Vagina (tissue), 2 donors: ENCODE results near the gene TAGAP. TPM values are rescaled to one million over a fixed set of nuclear protein-coding genes. Genes with fewer than 3 reads are reported as not detected.
"Not testable (repeated sequence)": the region's sequence is repeated elsewhere in the genome, so short reads cannot be mapped to it uniquely, and the experiment has no call there.

Experiments used
- DNase-seq, 2 donors: peaks; one replicate each; pipeline ENCODE4 v3.0.0-alpha.2; 2017; ENCODE audit errors: extremely low spot score in 2 of 2
- H3K27ac ChIP-seq: fragments of 200-600 bp; sonication (generic); one replicate; pipeline ENCODE4 v1.5.1; 2019
- H3K27me3 ChIP-seq: fragments of 200-600 bp; sonication (generic); one replicate; pipeline ENCODE4 v1.5.1; 2019
- H3K36me3 ChIP-seq, 2 donors: fragments of 200-600 bp; sonication (generic); one replicate each; pipeline ENCODE4 v1.5.1; 2017 to 2019
- H3K4me1 ChIP-seq: fragments of 200-600 bp; sonication (generic); one replicate; pipeline ENCODE4 v1.5.1; 2019
- H3K4me3 ChIP-seq, 2 donors: fragments of 200-600 bp; sonication (generic); 1 replicate in 1 of 2; 2 replicates in 1 of 2; pipeline ENCODE4 v1.5.1; 2016 to 2019
- H3K9me3 ChIP-seq: fragments of 200-600 bp; sonication (generic); one replicate; pipeline ENCODE4 v1.5.1; 2019
- CTCF ChIP-seq, 3 experiments: fragments of 450-650 bp in 2 of 3; fragments of 200-600 bp in 1 of 3; sonication (generic) in 1 of 3; IDR thresholded peaks; one replicate each; pipeline ENCODE4 v1.5.1; 2017 to 2019; ENCODE audit warnings: antibody characterized with exemption in 3 of 3, mild to moderate bottlenecking in 2 of 3, moderate library complexity in 2 of 3
- POLR2A ChIP-seq, 2 donors: fragments of 450-650 bp; IDR thresholded peaks; one replicate each; pipeline ENCODE4 v1.6.1; 2017; ENCODE audit warnings: antibody characterized with exemption in 2 of 2, mild to moderate bottlenecking in 2 of 2, moderate library complexity in 2 of 2
- POLR2AphosphoS5 ChIP-seq, 2 donors: sonication (generic); formaldehyde crosslinking; IDR thresholded peaks; one replicate each; pipeline ENCODE4 v1.9.0; 2017; ENCODE audit warnings: antibody characterized with exemption in 2 of 2, mild to moderate bottlenecking in 2 of 2, low read depth in 1 of 2; ENCODE audit not compliant: insufficient read depth in 1 of 2
- intact Hi-C: fragments of 100-400 bp; cut with DNase I; formaldehyde crosslinking; loops from one replicate; pipeline ENCODE4 v1.15.1; 2023
- total RNA-seq: library from RNA; depleted of rRNA; stranded (reverse); fragments of >200 nt; gene quantifications from one replicate; pipeline ENCODE4 v1.2.3, GENCODE V29; 2016

Gene TAGAP
- total RNA-seq, 1 donor from 2014 or later: 8.1 TPM

DNA sequence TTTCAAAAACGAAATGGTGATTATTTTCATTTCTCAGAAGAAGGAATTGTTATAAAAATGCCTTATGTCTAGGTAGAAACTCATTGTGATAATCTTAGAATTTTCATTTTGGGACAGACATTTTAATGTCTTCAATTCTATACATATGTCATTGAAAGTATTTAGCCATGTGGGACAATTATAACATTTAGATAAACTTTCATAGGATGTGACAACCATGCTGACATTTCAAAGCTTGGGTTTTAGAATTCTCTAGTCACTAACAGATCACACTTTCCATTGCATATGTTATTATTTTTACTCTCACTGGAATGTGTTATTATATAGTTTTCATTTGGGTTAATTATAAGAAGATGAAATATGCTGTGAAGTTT is 4.9 kb downstream of the TAGAP start:
- Histone ChIP-seq H3K9me3 (no peaks in the 10 kb centered on the region), H3K4me3 (no peak overlapping the region), H3K27ac (no peak overlapping the region), H3K36me3 (no peaks in the 10 kb centered on the region), H3K4me1 (no peaks in the 10 kb centered on the region), H3K27me3 (no peaks in the 10 kb centered on the region)
- DNase-seq: no peak
- TF ChIP-seq CTCF (IDR thresholded peaks at IDR 0.05): no peak
- no peak for TF ChIP-seq POLR2AphosphoS5 (IDR thresholded peaks at IDR 0.05; ENCODE audit: insufficient read depth in 1 of 2, low read depth in 1 of 2)
- no peak for TF ChIP-seq POLR2A (IDR thresholded peaks at IDR 0.05)
- intact Hi-C loops: no loop called here

GRCh38 chr6:159038914-159039884 is 5.6 kb downstream of the TAGAP start:
- intact Hi-C loops: no loop called here
- TF ChIP-seq POLR2AphosphoS5 (IDR thresholded peaks at IDR 0.05; ENCODE audit: insufficient read depth in 1 of 2, low read depth in 1 of 2) (no peak), POLR2A (IDR thresholded peaks at IDR 0.05) (no peak), CTCF (IDR thresholded peaks at IDR 0.05) (no peak)
- H3K27ac ChIP-seq: no peak overlapping the region
- no peaks in the 10 kb centered on the region for H3K9me3 ChIP-seq
- no peak for DNase-seq
- no peaks in the 10 kb centered on the region for H3K36me3 ChIP-seq
- H3K27me3 ChIP-seq: no peaks in the 10 kb centered on the region
- no peak overlapping the region for H3K4me3 ChIP-seq
- H3K4me1 ChIP-seq: no peaks in the 10 kb centered on the region

- intact Hi-C loops, H3K9me3 ChIP-seq, H3K36me3 ChIP-seq, H3K27ac ChIP-seq, H3K4me3 ChIP-seq, DNase-seq, H3K4me1 ChIP-seq, H3K27me3 ChIP-seq: not testable (repeated sequence)
Observed at GRCh38 chr6:159038318-159038717, 6.5 kb downstream of the TAGAP start.

DNA sequence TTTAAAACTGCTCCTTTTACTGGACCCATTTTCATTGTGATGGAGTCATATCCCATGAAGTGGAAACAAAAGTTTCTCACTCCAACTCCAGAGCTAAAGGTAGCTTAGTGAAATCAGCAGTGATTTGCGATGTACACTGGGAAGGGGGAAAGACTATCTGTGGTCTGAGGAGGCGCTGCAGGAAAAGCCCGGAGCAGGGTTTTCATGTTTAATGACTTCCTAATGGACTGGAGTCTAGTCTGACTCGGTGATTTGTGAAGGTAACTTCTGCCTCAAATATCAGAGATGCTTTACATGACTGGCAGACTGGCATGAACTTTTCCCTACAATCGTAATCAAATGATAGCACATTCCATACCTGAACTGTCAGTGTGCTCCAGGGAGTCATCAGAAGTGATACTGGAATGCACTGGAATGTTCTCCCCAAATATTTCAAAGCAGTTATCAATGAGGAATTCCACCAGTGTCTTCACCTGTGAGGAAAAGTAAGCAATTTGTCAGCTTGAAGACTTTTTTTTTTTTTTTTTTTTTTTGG is 7.0 kb downstream of the TAGAP start:
- Histone ChIP-seq H3K4me3 (no peak overlapping the region), H3K36me3 (no peaks in the 10 kb centered on the region), H3K27ac (no peak overlapping the region), H3K4me1 (no peaks in the 10 kb centered on the region), H3K9me3 (no peaks in the 10 kb centered on the region), H3K27me3 (no peaks in the 10 kb centered on the region)
- peak in 1 of 2 donors; percentile 25 for DNase-seq
- intact Hi-C loops: no loop called here
- no peak for TF ChIP-seq CTCF (IDR thresholded peaks at IDR 0.05)
- TF ChIP-seq POLR2AphosphoS5 (IDR thresholded peaks at IDR 0.05; ENCODE audit: insufficient read depth in 1 of 2, low read depth in 1 of 2): no peak
- no peak for TF ChIP-seq POLR2A (IDR thresholded peaks at IDR 0.05)

DNA sequence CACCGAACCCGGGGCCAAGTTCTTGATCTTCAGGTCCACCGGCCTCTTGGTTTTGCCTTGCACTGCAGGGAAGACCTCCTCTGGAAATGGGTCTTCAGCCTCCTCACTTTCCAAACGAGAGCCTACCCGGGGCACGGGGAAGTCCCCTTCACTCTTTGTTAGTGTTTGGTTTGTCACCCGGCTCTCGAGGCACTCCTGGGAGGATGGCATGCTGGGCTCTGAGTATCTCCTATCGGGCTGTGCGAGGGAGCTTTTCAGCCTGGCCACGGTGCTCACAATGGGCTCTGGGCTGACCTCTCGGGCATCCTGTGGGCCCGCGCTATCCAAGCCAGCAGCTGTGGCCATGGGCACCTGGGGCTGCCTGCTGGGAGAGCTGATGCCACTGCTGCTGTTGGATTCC is 8.1 kb downstream of the TAGAP start:
- Histone ChIP-seq H3K4me1 (no peaks in the 10 kb centered on the region), H3K27me3 (no peaks in the 10 kb centered on the region), H3K4me3 (no peak overlapping the region), H3K9me3 (no peaks in the 10 kb centered on the region), H3K36me3 (no peaks in the 10 kb centered on the region), H3K27ac (no peak overlapping the region)
- no peak for TF ChIP-seq POLR2A (IDR thresholded peaks at IDR 0.05)
- no peak for TF ChIP-seq POLR2AphosphoS5 (IDR thresholded peaks at IDR 0.05; ENCODE audit: insufficient read depth in 1 of 2, low read depth in 1 of 2)
- no peak for TF ChIP-seq CTCF (IDR thresholded peaks at IDR 0.05)
- DNase-seq: no peak
- intact Hi-C loops: no loop called here
